PC-3 (cell line): ENCODE data around the gene IARS1. TPM values are rescaled to one million over a fixed set of nuclear protein-coding genes. Genes with fewer than 3 reads are reported as not detected.

ENCODE experiments used
- ATAC-seq: fragments of 200-7000 bp; cut with Tn5 transposase; 2 replicates; pipeline ENCODE4 v1.9.1; 2020; ENCODE audit warnings: mild to moderate bottlenecking, moderate library complexity
- BruUV-seq: library from RNA; stranded (reverse); fragments of 400-500 nt; replicated peaks from 2 replicates; lab custom pipeline; 2021; lab: Mats Ljungman, UMichigan
- CTCF ChIA-PET: fragments of 300-600 bp; sonication (Branson Sonifier 250); formaldehyde crosslinking; loops from one replicate; lab custom pipeline; 2022; ENCODE audit warnings: antibody characterized with exemption; lab: Charles Lee
- POLR2A ChIA-PET: fragments of 300-600 bp; sonication (Branson Sonifier 250); formaldehyde crosslinking; loops from one replicate; lab custom pipeline; 2022; ENCODE audit warnings: antibody characterized with exemption; ENCODE audit not compliant: unreplicated experiment; lab: Charles Lee
- DNase-seq: peaks from one replicate; pipeline ENCODE4 v3.0.0-alpha.2; 2015
- H2AFZ ChIP-seq: fragments of 300-600 bp; sonication (generic); 2 replicates; pipeline ENCODE4 v1.6.0; 2016; ENCODE audit warnings: antibody characterized with exemption, low read length
- H3F3A ChIP-seq: fragments of 300-600 bp; sonication (generic); one replicate; pipeline ENCODE4 v1.6.0; 2017; ENCODE audit warnings: antibody characterized with exemption, low read length, control low read depth, mild to moderate bottlenecking; ENCODE audit not compliant: unreplicated experiment
- H3K27ac ChIP-seq: fragments of 300-600 bp; sonication (generic); 2 replicates; pipeline ENCODE4 v1.5.1; 2016; ENCODE audit warnings: mild to moderate bottlenecking, low read length
- H3K27me3 ChIP-seq: fragments of 300-600 bp; sonication (generic); 2 replicates; pipeline ENCODE4 v1.6.1; 2016; ENCODE audit warnings: low read length, mixed read lengths
- H3K36me3 ChIP-seq: fragments of 300-600 bp; sonication (generic); 2 replicates; pipeline ENCODE4 v1.6.1; 2016; ENCODE audit warnings: low read depth, mixed run types, low read length, mixed read lengths
- H3K4me1 ChIP-seq: fragments of 300-600 bp; sonication (generic); 2 replicates; pipeline ENCODE4 v1.5.1; 2016; ENCODE audit warnings: low read length; ENCODE audit not compliant: insufficient read depth
- H3K4me2 ChIP-seq: fragments of 300-600 bp; sonication (generic); 2 replicates; pipeline ENCODE4 v1.6.0; 2016; ENCODE audit warnings: low read length
- H3K4me3 ChIP-seq: fragments of 300-600 bp; sonication (generic); 2 replicates; pipeline ENCODE4 v1.5.1; 2016; ENCODE audit warnings: mild to moderate bottlenecking, low read length, mixed read lengths
- H3K79me2 ChIP-seq: fragments of 300-600 bp; sonication (generic); 2 replicates; pipeline ENCODE4 v1.6.1; 2017; ENCODE audit warnings: low read length, mixed read lengths
- H3K9ac ChIP-seq: fragments of 300-600 bp; sonication (generic); 2 replicates; pipeline ENCODE4 v1.6.0; 2016; ENCODE audit warnings: mild to moderate bottlenecking, low read length
- H3K9me2 ChIP-seq: fragments of 300-600 bp; sonication (generic); replicated peaks from 2 replicates; pipeline ENCODE4 v1.6.1; 2016; ENCODE audit warnings: mixed run types, low read length, mixed read lengths
- H3K9me3 ChIP-seq: fragments of 300-600 bp; sonication (generic); 2 replicates; pipeline ENCODE4 v1.6.1; 2016; ENCODE audit warnings: low read length, mixed read lengths
- H4K20me1 ChIP-seq: fragments of 300-600 bp; sonication (generic); 2 replicates; pipeline ENCODE4 v1.6.1; 2016; ENCODE audit warnings: low read length, mixed read lengths
- EZH2 ChIP-seq: fragments of 300-600 bp; sonication (generic); IDR thresholded peaks from one replicate; pipeline ENCODE4 v1.6.1; 2017; ENCODE audit warnings: antibody characterized with exemption, mild to moderate bottlenecking, low read length; ENCODE audit not compliant: unreplicated experiment
- EZH2phosphoT487 ChIP-seq: fragments of 300-600 bp; sonication (generic); IDR thresholded peaks from 2 replicates; pipeline ENCODE4 v1.6.1; 2018; ENCODE audit warnings: mild to moderate bottlenecking, antibody characterized with exemption, low read length, borderline replicate concordance
- intact Hi-C: fragments of 100-400 bp; cut with micrococcal nuclease; formaldehyde crosslinking; loops from 2 replicates; pipeline ENCODE4 v1.9.0; 2023
- total RNA-seq: library from RNA; depleted of rRNA; stranded (reverse); fragments of >200 nt; gene quantifications from 2 replicates; pipeline ENCODE4 v1.2.3, GENCODE V29; 2014
- TF ChIP-seq, protein P1 (sequence below): fragments of 300-600 bp; sonication (generic); conservative IDR thresholded peaks from 2 replicates; pipeline ENCODE4 v1.5.1; 2017; ENCODE audit warnings: antibody characterized with exemption, low read depth, mild to moderate bottlenecking, low read length

The IARS1 gene
- total RNA-seq, 1 experiment from 2014 or later, result 128 TPM

DNA sequence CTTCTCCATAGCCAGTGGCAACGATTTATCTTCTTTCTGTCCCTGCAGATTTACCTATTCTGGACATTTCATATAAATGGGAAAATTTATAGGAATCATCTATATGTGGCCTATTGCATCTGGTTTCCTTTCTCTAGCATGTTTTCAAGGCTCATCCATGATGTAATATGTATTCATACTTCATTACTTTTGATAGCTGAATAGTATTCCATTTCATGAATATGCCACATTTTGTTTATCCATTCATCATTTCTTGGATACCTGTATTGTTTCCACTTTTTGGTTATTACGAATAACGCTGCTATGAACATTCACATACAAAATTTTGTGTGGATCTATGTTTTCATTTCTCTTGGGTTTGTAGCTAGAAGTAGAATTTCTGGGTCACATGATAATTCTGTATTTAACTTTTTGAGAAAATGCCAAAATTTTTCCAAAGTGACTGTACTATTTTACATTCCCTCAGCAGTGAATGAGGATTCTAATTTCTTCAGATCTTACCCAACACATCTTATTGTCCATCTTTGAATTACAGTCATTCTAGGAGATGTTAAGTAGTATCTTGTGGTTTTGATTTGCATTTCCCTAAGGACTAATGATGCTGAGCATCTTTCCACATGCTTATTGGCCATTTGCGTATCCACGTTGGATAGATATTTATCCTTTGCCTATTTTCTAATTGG, 3.6 kb downstream of the IARS1 start:
- intact Hi-C loops, result no loop called here
- ChIA-PET POLR2A (no interaction called here), CTCF (no interaction called here)
- H3F3A ChIP-seq, result no peaks in the 10 kb centered on the region
- H3K9me2 ChIP-seq, result no peaks in the 10 kb centered on the region
- no TSS peak for BruUV-seq
- H3K27me3 ChIP-seq, result no peaks in the 10 kb centered on the region
- peaks cover 41% of the 10 kb centered on the region for H3K36me3 ChIP-seq
- H3K9ac ChIP-seq, result no peak overlapping the region
- ATAC-seq (no peak), DNase-seq (no peak)
- no peak overlapping the region for H2AFZ ChIP-seq
- no peak overlapping the region for H3K27ac ChIP-seq
- H3K4me1 ChIP-seq, result peaks cover 21% of the 10 kb centered on the region
- H3K4me3 ChIP-seq, result no peak overlapping the region
- H3K79me2 ChIP-seq, result peaks cover 93% of the 10 kb centered on the region
- TF ChIP-seq, protein P1, sequence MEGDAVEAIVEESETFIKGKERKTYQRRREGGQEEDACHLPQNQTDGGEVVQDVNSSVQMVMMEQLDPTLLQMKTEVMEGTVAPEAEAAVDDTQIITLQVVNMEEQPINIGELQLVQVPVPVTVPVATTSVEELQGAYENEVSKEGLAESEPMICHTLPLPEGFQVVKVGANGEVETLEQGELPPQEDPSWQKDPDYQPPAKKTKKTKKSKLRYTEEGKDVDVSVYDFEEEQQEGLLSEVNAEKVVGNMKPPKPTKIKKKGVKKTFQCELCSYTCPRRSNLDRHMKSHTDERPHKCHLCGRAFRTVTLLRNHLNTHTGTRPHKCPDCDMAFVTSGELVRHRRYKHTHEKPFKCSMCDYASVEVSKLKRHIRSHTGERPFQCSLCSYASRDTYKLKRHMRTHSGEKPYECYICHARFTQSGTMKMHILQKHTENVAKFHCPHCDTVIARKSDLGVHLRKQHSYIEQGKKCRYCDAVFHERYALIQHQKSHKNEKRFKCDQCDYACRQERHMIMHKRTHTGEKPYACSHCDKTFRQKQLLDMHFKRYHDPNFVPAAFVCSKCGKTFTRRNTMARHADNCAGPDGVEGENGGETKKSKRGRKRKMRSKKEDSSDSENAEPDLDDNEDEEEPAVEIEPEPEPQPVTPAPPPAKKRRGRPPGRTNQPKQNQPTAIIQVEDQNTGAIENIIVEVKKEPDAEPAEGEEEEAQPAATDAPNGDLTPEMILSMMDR, result no peak
- H3K4me2 ChIP-seq, result no peak overlapping the region
- peaks cover 33% of the 10 kb centered on the region for H4K20me1 ChIP-seq
- H3K9me3 ChIP-seq, result no peaks in the 10 kb centered on the region

DNA sequence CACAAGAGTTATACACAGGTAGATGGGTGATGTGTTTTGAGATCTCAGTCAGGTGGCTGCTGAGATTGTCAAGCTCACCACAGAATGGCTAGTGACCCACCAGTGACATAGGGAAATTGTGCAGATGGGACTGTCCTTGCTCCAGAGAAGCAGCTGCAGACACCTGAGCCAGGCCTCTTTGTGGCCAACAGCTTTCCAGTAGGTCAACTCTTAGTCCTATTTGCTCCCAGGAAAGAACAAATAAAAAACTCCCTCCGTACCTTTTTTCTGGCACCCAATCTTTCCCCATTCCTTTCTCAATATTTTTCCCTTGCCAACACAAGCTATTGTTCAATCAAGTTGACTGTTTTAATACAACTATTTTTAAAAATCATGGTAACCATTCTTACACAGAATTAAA, 14.2 kb downstream of the IARS1 start:
- Histone ChIP-seq H3K4me1 (no peaks in the 10 kb centered on the region), H3K9ac (no peak overlapping the region), H3K9me2 (no peaks in the 10 kb centered on the region), H3K4me3 (no peak overlapping the region), H3K9me3 (no peaks in the 10 kb centered on the region), H3K4me2 (no peak overlapping the region), H3K27ac (no peak overlapping the region), H3K27me3 (no peaks in the 10 kb centered on the region), H3K36me3 (peaks cover 70% of the 10 kb centered on the region), H2AFZ (no peak overlapping the region), H3K79me2 (peaks cover 9% of the 10 kb centered on the region), H3F3A (no peaks in the 10 kb centered on the region), H4K20me1 (no peaks in the 10 kb centered on the region)
- no peak for ATAC-seq
- CTCF ChIA-PET, result no interaction called here
- POLR2A ChIA-PET, result no interaction called here
- no peak for TF ChIP-seq EZH2
- TF ChIP-seq, protein P1, result no peak
- TF ChIP-seq EZH2phosphoT487, result no peak
- BruUV-seq, result no TSS peak
- DNase-seq, result no peak
- intact Hi-C loops, result no loop called here

DNA sequence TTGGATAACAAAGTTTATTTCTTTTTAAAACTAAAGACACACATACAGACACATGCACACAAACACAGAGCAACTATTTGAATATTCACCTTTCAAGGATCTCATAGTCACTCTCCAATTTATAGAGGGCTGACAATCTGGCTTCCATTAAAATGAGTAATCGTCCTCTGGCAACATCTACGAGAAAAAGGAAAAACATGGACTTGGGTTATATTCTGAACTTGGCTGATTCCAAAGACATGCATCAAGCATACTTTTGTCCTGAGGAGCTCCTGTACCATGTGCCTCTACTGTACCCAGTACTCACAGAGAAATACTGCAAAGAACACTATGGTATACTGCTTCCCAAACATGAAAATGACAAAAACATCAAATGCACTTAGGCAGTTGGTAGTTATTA, 15.4 kb downstream of the IARS1 start:
- POLR2A ChIA-PET, result interaction anchor here (0.7 kb wide), 1 partner anchor 24 kb away, joined by 3 read pairs; no protein-coding TSS in a partner anchor
- Histone ChIP-seq H3F3A (no peaks in the 10 kb centered on the region), H3K9me2 (no peaks in the 10 kb centered on the region), H3K36me3 (peaks cover 69% of the 10 kb centered on the region), H3K4me3 (no peak overlapping the region), H3K9me3 (no peaks in the 10 kb centered on the region), H3K4me1 (no peaks in the 10 kb centered on the region), H2AFZ (no peak overlapping the region), H3K9ac (no peak overlapping the region), H4K20me1 (no peaks in the 10 kb centered on the region), H3K79me2 (peaks cover 3% of the 10 kb centered on the region; the same call in 1 of the 2 replicates), H3K4me2 (no peak overlapping the region), H3K27me3 (no peaks in the 10 kb centered on the region), H3K27ac (no peak overlapping the region)
- no TSS peak for BruUV-seq
- CTCF ChIA-PET, result no interaction called here
- ATAC-seq, result no peak; the same call in 1 of the 2 replicates
- DNase-seq, result peak; percentile 10
- intact Hi-C loops, result no loop called here
- TF ChIP-seq EZH2, result no peak
- TF ChIP-seq, protein P1, result no peak
- TF ChIP-seq EZH2phosphoT487, result no peak
